ENCODE measurements around the gene NELL2. TPM values are rescaled to one million over a fixed set of nuclear protein-coding genes. Genes with fewer than 3 reads are reported as not detected.

The NELL2 gene
- total RNA-seq, 1 donor from 2014 or later, result 6.6 TPM

DNA sequence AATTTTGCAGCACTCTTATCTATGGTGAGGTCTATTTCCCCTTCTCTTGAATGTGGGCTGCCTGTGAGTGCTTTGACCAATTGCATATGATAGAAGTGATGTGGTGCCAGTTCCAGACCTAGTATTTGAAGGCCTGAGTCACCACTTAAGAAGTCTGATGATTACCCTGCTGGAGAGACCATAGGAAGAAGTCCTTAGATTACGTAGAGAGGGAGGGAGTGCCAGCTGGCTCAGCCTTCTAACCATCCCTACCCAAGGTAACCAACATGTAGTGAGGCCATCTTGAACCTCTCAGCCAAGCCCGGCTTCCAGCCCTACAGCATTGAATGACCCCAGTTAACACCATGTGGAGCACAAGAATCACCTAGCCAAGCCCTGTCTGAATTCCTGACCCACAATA lies 166.9 kb downstream of the NELL2 start:
- no peak for TF ChIP-seq CTCF (IDR thresholded peaks at IDR 0.05)

GRCh38 chr12:44708218-44708617 lies 167.9 kb downstream of the NELL2 start:
- no peaks in the 10 kb centered on the region for H3K36me3 ChIP-seq
- no peak overlapping the region for H3K27ac ChIP-seq

More for the DNA sequence above, 166.9 kb downstream of the NELL2 start:
- H3K27me3 ChIP-seq (ENCODE audit: low read depth), result peaks cover 6% of the 10 kb centered on the region
- ATAC-seq, result peak in 1 of 2 donors; percentile 18
- H3K4me1 ChIP-seq, result no peaks in the 10 kb centered on the region
- no peak overlapping the region for H3K4me3 ChIP-seq
- intact Hi-C loops (cut with DNase I), result no loop called here
- no peaks in the 10 kb centered on the region for H3K36me3 ChIP-seq
- DNase-seq, result no peak
- H3K9me3 ChIP-seq, result no peaks in the 10 kb centered on the region
- H3K27ac ChIP-seq, result no peak overlapping the region

GRCh38 chr12:44703182-44703910 lies 172.8 kb downstream of the NELL2 start:
- H3K4me3 ChIP-seq, result no peak overlapping the region
- no peaks in the 10 kb centered on the region for H3K4me1 ChIP-seq
- no peak for TF ChIP-seq CTCF (IDR thresholded peaks at IDR 0.05)
- no peaks in the 10 kb centered on the region for H3K9me3 ChIP-seq
- intact Hi-C loops (cut with DNase I), result no loop called here
- ATAC-seq (no peak), DNase-seq (no peak)
- peaks cover 6% of the 10 kb centered on the region for H3K27me3 ChIP-seq (ENCODE audit: low read depth)
- H3K27ac ChIP-seq, result no peak overlapping the region
- H3K36me3 ChIP-seq, result no peaks in the 10 kb centered on the region

More at GRCh38 chr12:44708218-44708617, 167.9 kb downstream of the NELL2 start:
- H3K4me3 ChIP-seq, result no peak overlapping the region
- ATAC-seq, result peak; percentile 61 to 75
- DNase-seq, result no peak
- H3K27me3 ChIP-seq (ENCODE audit: low read depth), result peaks cover 6% of the 10 kb centered on the region
- no peaks in the 10 kb centered on the region for H3K9me3 ChIP-seq
- TF ChIP-seq CTCF (IDR thresholded peaks at IDR 0.05), result no peak
- no peaks in the 10 kb centered on the region for H3K4me1 ChIP-seq
- intact Hi-C loops (cut with DNase I), result no loop called here

GRCh38 chr12:44697511-44697910 lies 178.6 kb downstream of the NELL2 start:
- intact Hi-C loops (cut with DNase I), result no loop called here
- DNase-seq (no peak), ATAC-seq (no peak)
- H3K27me3 ChIP-seq (ENCODE audit: low read depth), result no peaks in the 10 kb centered on the region
- no peak for TF ChIP-seq CTCF (IDR thresholded peaks at IDR 0.05)
- H3K4me1 ChIP-seq, result no peaks in the 10 kb centered on the region
- no peaks in the 10 kb centered on the region for H3K36me3 ChIP-seq
- no peak overlapping the region for H3K4me3 ChIP-seq
- no peaks in the 10 kb centered on the region for H3K9me3 ChIP-seq
- no peak overlapping the region for H3K27ac ChIP-seq

DNA sequence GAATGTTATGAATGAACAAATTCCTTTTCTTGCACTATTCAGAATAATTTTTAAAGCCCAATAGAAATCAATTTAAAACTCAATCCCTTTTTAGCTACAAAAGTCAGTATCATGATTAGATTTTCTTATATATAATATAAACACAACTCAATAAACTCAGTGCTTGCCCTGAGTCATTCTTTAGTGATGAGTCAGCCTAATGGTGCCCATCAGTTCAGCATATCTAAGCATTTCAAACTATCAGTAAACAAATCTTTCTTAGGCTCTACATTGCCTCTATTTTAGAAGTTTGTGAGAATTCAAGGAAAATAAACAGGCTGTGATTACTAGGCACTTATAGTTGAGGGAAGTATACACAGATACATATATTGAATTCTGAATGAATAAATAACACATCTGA lies 179.6 kb downstream of the NELL2 start:
- Histone ChIP-seq H3K36me3 (no peaks in the 10 kb centered on the region), H3K4me1 (no peaks in the 10 kb centered on the region), H3K9me3 (no peaks in the 10 kb centered on the region), H3K27ac (no peak overlapping the region), H3K27me3 (ENCODE audit: low read depth) (no peaks in the 10 kb centered on the region), H3K4me3 (no peak overlapping the region)
- DNase-seq, result no peak
- TF ChIP-seq CTCF (IDR thresholded peaks at IDR 0.05), result no peak
- ATAC-seq, result no peak
- intact Hi-C loops (cut with DNase I), result no loop called here
